Right cardiac atrium (tissue), 5 donors: ENCODE results near the gene PSMA2. TPM values are rescaled to one million over a fixed set of nuclear protein-coding genes. Genes with fewer than 3 reads are reported as not detected.

Experiments used
- ATAC-seq, 2 donors: fragments of 200-7000 bp; cut with Tn5 transposase; one replicate each; pipeline versions ENCODE4 v1.8.0 to v1.9.1; 2020; ENCODE audit warnings: moderate library complexity in 2 of 2, mild to moderate bottlenecking in 1 of 2
- DNase-seq, 3 donors: peaks; one replicate each; pipeline ENCODE4 v3.0.0-alpha.2; 2020
- H3K27ac ChIP-seq: one replicate; pipeline ENCODE4 v1.5.1; 2013; ENCODE audit warnings: mild to moderate bottlenecking, low read length, control low read depth, moderate library complexity
- H3K27me3 ChIP-seq: one replicate; pipeline ENCODE4 v1.6.1; 2013; ENCODE audit not compliant: control insufficient read depth, insufficient read depth
- H3K4me1 ChIP-seq: one replicate; pipeline ENCODE4 v1.6.1; 2013; ENCODE audit warnings: low read length; ENCODE audit not compliant: control insufficient read depth, insufficient read depth
- H3K4me3 ChIP-seq: one replicate; pipeline ENCODE4 v1.5.1; 2013; ENCODE audit warnings: low read length, control low read depth
- H3K9me3 ChIP-seq: one replicate; pipeline ENCODE4 v1.6.1; 2013; ENCODE audit warnings: low read length; ENCODE audit not compliant: control insufficient read depth
- WGBS: extraction: QIAGEN DNeasy Blood & Tissue Kit; methylation state at CpG from one replicate; pipeline ENCODE4 v1.1.7; 2013; 5-methylcytosine and 5-hydroxymethylcytosine counted together
- intact Hi-C, 4 donors: fragments of 100-400 bp; cut with DNase I; formaldehyde crosslinking; loops; one replicate each; pipeline versions ENCODE4 v1.11.0 to v1.14.0; 2022 to 2023
- polyA plus RNA-seq: library from polyadenylated mRNA; stranded (reverse); fragments of 200-250 nt; gene quantifications from one replicate; pipeline ENCODE4 v1.2.3, GENCODE V29; 2013
- total RNA-seq, 4 donors: library from RNA; stranded (reverse); fragmentation: NEBNext Ultra II Directional; extraction: Animal tissue kit (Norgen Biotek cat#: 25700); gene quantifications; one replicate each; pipeline ENCODE4 v1.2.1, GENCODE V29; 2021
- donor health status: healthy with polysubstance abuse.
- donor health status: DM: no; HTN: yes; CAD: no.
- donor health status: DM: no; HTN: no; CAD: no.
- donor health status: DM: no; HTN: yes; CAD: no; lungs with severe emphysema.
- donor health status: DM: yes; HTN: yes; CAD: no.

PSMA2 gene
- total and polyA plus RNA-seq, 5 donors: 64.4 to 119 (median 77.2) TPM

DNA sequence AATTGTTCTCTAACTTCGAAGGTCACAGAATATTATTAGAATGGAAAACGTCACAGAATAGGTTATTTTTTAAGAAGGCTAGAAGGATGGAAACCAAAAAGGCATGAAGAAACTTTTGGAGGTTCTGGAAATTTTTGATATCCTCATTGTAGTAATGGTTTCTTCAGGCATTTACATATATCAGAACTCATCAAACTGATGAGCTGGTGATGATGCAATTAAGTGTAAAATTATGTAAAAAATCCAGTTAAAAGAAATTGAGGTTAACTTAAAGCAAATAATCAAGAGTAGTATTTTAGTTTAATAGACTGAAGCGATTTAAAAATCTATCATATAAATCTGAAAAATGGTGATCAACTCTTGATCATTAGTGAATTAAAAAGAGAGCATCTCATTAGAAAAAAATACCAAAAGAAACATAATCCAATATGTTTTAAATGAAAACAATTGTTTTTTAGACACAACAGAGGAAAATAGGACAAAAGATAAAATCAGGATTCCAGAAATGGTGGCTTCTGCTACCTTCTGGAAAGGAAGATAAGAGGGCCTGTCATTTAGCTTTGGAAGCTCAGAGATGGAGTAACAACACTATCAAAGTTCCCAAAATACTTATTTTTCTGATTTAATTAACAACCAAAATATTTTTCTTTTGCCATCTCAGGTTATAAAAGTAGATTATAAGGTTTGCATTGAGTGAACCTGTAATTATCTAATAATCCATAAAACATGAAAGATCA lies 9.8 kb downstream of the PSMA2 start:
- Histone ChIP-seq H3K4me3 (no peak overlapping the region), H3K9me3 (no peaks in the 10 kb centered on the region), H3K4me1 (no peaks in the 10 kb centered on the region), H3K27me3 (no peaks in the 10 kb centered on the region), H3K27ac (no peak overlapping the region)
- no peak for DNase-seq
- intact Hi-C loops: no loop called here
- ATAC-seq: no peak
- WGBS: 94% methylated on average over 3 of the region's 3 CpGs

DNA sequence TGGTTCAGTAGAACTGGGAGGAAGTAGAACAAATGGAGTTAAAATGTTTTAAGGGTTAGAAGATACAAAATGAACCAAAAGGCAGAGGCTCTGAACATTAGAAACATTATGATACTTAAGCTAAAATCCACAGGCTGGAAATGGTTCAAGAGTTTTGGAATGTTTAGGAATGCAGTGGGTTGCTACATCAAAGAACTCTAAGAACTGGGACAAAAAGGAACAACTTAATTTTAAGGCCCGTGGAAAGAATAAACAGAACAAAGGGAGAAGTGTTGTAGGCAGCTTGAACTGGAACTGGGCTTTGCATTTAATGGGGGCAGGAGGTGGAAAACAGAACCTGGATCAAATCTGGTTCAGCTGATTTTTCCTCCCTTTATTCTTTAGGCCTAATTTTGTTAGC lies 16.6 kb downstream of the PSMA2 start:
- no peak overlapping the region for H3K4me3 ChIP-seq
- WGBS: 59% methylated on average over 1 of the region's 1 CpG

DNA sequence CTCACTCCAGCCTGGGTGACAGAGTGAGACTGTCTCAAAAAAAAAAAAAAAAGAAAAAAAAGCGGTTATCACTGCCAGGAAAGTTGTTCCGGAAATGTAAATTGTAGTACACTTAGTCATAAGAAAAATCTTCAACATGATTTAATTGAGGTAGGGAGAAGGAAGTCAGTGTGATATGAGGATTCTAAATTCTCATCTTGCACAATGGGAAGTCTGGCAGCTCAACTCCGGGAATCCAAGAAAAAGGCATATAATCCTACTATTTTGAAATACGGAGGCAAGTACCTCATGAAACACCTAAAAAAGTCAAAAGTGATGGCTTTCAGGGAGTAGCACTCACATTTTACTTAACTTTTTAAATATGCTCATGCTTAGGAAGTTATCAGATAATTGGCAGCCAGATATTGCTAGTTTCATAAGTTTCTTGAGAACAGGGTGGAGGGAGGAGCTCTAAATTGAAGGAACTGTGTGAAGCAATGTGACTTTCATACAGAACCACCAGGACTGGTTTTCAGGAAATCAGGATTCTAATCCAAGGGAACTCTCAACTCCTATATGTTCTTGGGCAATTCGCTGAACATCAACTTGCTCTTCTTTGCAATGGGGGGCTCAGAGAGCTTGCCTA lies 17.4 kb downstream of the PSMA2 start:
- WGBS: 44% methylated on average over 5 of the region's 5 CpGs
- H3K9me3 ChIP-seq: no peaks in the 10 kb centered on the region
- H3K4me1 ChIP-seq: no peaks in the 10 kb centered on the region
- no peak overlapping the region for H3K4me3 ChIP-seq
- H3K27me3 ChIP-seq: no peaks in the 10 kb centered on the region
- no peak for ATAC-seq
- DNase-seq: no peak
- H3K27ac ChIP-seq: no peak overlapping the region
- intact Hi-C loops: no loop called here

More for the DNA sequence above, 16.6 kb downstream of the PSMA2 start:
- DNase-seq (no peak), ATAC-seq (no peak)
- Histone ChIP-seq H3K27me3 (no peaks in the 10 kb centered on the region), H3K4me1 (no peaks in the 10 kb centered on the region), H3K9me3 (no peaks in the 10 kb centered on the region), H3K27ac (no peak overlapping the region)
- intact Hi-C loops: no loop called here

DNA sequence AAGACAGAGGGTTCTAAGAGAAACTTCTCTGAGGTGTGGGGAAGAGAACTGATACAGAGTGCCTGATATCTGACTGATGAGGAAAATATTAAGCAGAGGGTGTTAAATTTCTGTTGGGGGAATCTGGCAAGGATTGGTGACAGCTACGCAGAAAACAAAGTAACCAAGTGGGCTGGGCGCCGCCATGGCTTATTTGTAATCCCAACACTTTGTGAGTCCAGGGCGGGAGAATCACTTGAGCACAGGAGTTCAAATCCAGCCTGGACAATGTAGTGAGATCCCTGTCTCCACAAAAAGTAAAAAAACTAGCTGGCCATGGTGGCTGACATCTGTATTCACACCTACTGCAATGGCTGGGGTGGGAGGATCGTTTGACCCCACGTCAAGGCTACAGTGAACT lies 18.0 kb downstream of the PSMA2 start:
- no peak overlapping the region for H3K27ac ChIP-seq
- no peaks in the 10 kb centered on the region for H3K4me1 ChIP-seq
- H3K27me3 ChIP-seq: no peaks in the 10 kb centered on the region
- no peak for ATAC-seq
- DNase-seq: peak in 1 of 3 donors; percentile 57
- H3K9me3 ChIP-seq: no peaks in the 10 kb centered on the region
- 61% methylated on average over 6 of the region's 6 CpGs for WGBS
- no peak overlapping the region for H3K4me3 ChIP-seq
- intact Hi-C loops: no loop called here

DNA sequence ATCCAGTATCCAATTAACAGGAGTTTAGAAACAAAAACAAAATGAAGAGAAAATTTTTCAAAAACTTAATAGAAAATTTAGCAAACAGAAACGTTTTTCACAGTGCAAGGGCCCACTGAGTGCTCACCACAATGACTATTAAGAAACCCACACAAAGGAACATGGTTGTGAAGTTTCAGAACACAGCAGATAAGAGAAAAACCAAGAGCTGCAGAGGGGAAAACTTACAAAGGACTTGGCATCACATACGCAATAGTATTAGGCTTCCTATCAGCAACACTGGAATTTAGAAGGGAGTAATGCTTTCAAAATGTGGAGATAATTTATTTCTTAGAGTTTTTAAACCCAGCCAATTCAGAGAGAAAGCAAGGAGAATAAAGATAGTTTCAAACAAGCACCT lies 18.4 kb downstream of the PSMA2 start:
- WGBS: 45% methylated on average over 2 of the region's 2 CpGs
- H3K4me1 ChIP-seq: no peaks in the 10 kb centered on the region
- DNase-seq: no peak
- ATAC-seq: no peak
- intact Hi-C loops: no loop called here
- H3K4me3 ChIP-seq: no peak overlapping the region
- H3K27ac ChIP-seq: no peak overlapping the region
- H3K9me3 ChIP-seq: no peaks in the 10 kb centered on the region
- no peaks in the 10 kb centered on the region for H3K27me3 ChIP-seq

DNA sequence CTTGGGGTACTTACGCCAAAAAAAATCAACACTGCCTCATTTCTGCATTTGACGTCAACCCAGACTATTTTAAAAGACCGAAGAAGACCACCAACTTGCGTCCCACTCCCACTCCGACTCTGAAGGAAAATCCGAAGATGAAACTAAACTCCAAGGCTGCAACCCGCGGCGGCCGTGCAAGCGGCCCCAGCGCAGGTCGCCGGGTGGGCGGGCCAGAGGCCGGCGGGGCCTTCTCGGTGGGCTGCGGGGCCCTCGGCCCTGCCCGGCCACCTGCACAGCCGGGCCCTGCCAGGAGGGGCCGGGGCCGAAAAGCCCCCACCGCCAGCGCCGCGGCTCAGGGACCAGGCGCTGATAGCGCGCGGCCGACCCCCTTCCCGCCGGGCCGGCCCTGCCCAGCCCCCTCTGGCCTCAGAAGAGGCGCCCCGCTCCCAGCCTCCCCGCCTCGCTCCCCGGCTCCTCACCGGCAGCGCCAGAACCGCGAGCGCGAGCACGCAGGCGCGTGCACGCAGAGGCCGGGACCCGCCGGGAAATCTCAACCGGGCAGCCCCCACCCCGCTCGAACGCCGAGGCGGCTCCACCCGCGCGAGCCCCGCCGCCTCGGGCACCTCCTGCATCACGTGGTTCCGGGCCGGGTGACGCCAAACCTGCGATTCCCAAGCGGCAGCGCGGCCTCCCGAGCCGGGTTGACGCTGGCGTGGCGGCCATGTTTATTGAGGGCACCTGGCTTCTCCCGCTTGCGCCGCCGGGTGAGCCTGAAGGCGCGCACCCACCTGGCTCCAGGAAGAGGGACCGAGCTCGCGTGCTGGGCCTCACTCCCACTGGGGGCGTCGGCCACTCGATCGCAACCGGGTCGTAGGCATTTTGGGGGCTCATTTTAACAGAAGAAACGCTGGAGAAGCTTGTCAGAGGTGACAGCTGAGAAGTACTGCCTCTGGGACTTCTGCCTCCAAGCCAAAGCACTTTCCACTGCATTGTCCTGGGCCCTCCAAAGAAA lies 20.2 kb downstream of the PSMA2 start, which contains the start of gene C7orf25:
Gene C7orf25 (minus strand): TSS at position 617 of the 994 bp plus-strand sequence. CDS start 1,170 bp downstream, outside the sequence.
- Histone ChIP-seq H3K27me3 (no peaks in the 10 kb centered on the region), H3K4me1 (no peaks in the 10 kb centered on the region), H3K4me3 (peak within 1 kb of the TSS; percentile 77), H3K9me3 (no peaks in the 10 kb centered on the region), H3K27ac (peak within 1 kb of the TSS; percentile 24)
- DNase-seq (peak; percentile 96 to 98 (median 98)), ATAC-seq (peak; percentile 98 to 99)
- under 1% methylated on average over 95 of the region's 95 CpGs for WGBS
- intact Hi-C loops: no loop called here

DNA sequence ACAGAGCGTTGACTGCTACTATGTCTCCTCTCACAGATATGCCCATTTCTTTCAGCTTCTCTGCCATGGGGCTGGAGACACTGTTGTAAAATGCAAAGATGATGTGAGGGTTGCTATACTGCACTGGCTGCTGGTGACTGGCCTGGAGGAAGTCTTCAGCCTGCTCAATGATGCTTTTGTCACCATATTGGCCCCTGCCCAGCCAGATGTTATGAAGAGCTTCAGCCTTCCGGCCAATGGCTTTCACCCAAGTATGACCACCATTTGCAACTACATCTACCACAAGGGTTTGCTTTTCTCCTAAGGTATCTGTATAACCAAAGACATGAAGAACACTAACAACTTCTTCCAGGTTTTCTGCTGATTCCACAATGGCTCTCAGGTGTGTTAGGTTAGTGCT lies 21.7 kb downstream of the PSMA2 start:
- no peak overlapping the region for H3K4me3 ChIP-seq
- no peak for DNase-seq

DNA sequence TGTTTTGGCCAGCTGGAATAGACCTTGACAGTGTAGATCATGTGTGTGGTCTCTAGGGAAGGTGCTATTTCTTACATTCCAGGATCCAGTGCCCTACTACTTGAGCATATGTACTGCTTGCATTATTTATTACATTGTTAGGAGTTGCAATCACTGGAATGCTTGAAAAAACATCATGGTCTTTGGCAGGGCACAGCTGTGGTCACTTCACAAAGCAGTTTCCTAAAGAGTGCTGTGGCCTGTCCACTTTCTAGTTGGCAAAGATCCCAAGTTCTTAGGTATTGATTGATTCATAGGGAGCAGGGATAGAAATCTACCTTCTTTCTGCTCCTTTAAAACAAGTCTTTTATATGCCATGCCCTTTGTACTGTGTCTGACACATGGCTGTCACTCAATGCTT lies 24.7 kb downstream of the PSMA2 start:
- H3K4me1 ChIP-seq: no peaks in the 10 kb centered on the region
- H3K27ac ChIP-seq: no peak overlapping the region
- no peak overlapping the region for H3K4me3 ChIP-seq
- intact Hi-C loops: no loop called here
- no peaks in the 10 kb centered on the region for H3K27me3 ChIP-seq
- no peak for ATAC-seq
- no peak for DNase-seq
- no peaks in the 10 kb centered on the region for H3K9me3 ChIP-seq

More for the DNA sequence above, 21.7 kb downstream of the PSMA2 start:
- intact Hi-C loops: no loop called here
- no peaks in the 10 kb centered on the region for H3K4me1 ChIP-seq
- no peak overlapping the region for H3K27ac ChIP-seq
- H3K9me3 ChIP-seq: no peaks in the 10 kb centered on the region
- WGBS: 90% methylated on average over 2 of the region's 2 CpGs
- no peaks in the 10 kb centered on the region for H3K27me3 ChIP-seq
- no peak for ATAC-seq

DNA sequence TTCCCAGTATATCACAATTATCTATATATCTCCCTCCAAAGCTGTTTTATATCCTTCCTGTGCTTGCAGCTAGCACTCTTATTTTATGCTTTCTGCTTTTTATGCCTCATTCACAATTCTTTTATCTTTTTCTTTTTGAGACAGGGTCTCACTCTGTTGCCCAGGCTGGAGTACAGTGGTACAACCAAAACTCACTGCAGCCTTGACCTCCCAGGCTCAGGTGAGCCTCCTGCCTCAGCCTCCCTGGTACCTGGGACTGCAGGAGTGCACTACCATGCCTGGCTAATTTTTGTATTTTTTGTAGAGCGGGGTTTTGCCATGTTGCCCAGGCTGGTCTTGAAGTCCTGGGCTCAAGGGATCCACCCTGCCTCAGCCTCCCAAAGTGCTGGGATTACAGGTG lies 25.8 kb downstream of the PSMA2 start:
- DNase-seq: no peak
- Histone ChIP-seq H3K27me3 (no peaks in the 10 kb centered on the region), H3K4me1 (no peaks in the 10 kb centered on the region), H3K9me3 (no peaks in the 10 kb centered on the region), H3K4me3 (no peak overlapping the region), H3K27ac (no peak overlapping the region)
- ATAC-seq: no peak
- WGBS: 94% methylated on average over 1 of the region's 1 CpG
- intact Hi-C loops: no loop called here

DNA sequence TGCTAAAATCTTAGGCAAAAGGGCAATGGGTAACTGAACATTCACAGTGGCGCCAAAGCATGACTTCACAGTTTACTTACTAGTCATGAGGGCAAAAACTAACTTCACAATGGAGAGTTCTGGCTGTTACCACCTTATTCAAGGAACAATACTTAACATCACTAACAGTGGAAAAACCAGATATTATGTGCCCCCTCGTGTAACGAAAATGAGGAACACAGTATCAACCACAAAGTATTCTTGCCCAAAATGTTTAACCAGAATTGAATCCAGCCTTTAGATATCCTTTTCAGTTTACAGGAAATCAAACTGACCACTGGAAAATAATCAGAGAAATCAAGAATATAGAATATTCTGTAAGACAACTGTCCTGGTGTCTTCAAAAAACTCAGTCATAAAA lies 29.6 kb downstream of the PSMA2 start:
- no peak overlapping the region for H3K4me3 ChIP-seq
- H3K27me3 ChIP-seq: no peaks in the 10 kb centered on the region
- H3K9me3 ChIP-seq: no peaks in the 10 kb centered on the region
- no peaks in the 10 kb centered on the region for H3K4me1 ChIP-seq
- intact Hi-C loops: no loop called here
- WGBS: 66% methylated on average over 3 of the region's 3 CpGs
- DNase-seq: no peak
- no peak overlapping the region for H3K27ac ChIP-seq
- ATAC-seq: no peak

DNA sequence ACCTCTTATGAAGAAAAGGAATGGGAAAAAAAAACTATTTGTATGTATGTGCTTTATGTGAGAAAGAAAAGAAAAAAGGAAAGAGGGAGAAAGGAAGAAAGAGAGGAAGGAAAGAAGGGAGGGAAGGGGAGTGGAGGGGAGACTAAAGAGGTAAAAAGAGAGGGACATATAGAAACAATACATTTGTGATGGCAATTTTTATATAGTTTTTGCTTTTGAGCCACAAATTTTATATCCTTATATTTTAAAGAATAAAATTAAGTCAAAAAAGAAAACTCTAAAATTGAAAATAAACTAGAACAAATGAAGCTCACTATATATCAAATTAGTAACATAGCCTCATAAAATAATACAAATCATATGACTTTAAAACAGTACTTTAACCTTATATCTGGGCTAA lies 31.1 kb downstream of the PSMA2 start:
- H3K9me3 ChIP-seq: no peaks in the 10 kb centered on the region
- no peak overlapping the region for H3K27ac ChIP-seq
- DNase-seq (no peak), ATAC-seq (no peak)
- no peak overlapping the region for H3K4me3 ChIP-seq
- no peaks in the 10 kb centered on the region for H3K27me3 ChIP-seq
- no peaks in the 10 kb centered on the region for H3K4me1 ChIP-seq
- intact Hi-C loops: no loop called here
